Measurements from ENCODE around the gene GJB6. TPM values are rescaled to one million over a fixed set of nuclear protein-coding genes. Genes with fewer than 3 reads are reported as not detected.

The GJB6 gene
- total and polyA plus RNA-seq, 2 donors (not counting 1 experiment from before 2014, with no cell fraction given): not detected

DNA sequence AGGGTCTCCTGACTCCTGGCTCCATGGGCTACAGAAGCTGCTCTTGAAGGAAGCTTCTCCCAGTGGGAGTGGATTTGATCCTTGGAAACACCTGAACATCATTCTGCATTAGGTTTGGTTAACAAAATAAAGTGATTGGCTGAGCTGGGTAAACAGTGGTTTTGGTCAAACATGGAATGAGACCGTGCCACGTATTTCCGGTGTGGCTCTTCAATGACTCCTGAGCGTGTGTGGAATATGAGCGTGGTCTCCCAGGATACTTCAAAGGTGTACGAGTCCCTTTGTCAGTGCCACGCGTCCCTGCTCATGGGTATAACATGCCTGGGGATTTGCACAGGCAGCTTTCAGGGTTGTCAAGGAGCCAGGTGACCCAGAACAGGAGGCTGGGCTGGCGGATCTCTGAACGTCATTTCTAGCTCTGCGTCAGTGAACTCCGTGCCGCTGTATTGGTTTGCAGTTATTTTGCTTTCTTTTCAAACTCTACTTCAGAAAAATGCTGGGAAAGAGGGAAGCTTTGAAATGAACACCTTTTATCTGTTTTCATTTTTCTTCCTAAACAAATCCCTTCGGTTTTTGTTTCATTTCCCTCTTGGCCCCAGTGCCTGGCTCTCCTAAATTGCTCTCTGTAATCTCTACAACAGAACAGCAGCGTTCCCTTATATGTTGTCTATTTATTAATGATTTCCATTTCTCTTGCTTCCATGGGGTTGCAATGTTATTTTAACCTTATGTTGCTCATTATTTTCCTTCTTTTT is 26.3 kb upstream of the GJB6 start:
- Histone ChIP-seq H3K9me3 (ENCODE audit: control extremely low read depth in 1 of 3, control insufficient read depth in 2 of 3, insufficient read depth in 1 of 3, low read length in 2 of 3) (no peaks in the 10 kb centered on the region), H4K20me1 (ENCODE audit: control insufficient read depth, insufficient read depth, low read length, poor library complexity, severe bottlenecking) (no peaks in the 10 kb centered on the region), H3K4me1 (ENCODE audit: control insufficient read depth in 2 of 2, insufficient read depth in 2 of 2, low read length in 2 of 2) (no peaks in the 10 kb centered on the region), H3K79me2 (ENCODE audit: control insufficient read depth, insufficient read depth, low read length) (no peaks in the 10 kb centered on the region), H3K9ac (ENCODE audit: low read length) (no peak overlapping the region), H3K27ac (ENCODE audit: low read length in 2 of 2) (no peak overlapping the region), H2AFZ (ENCODE audit: insufficient read depth, low read depth, low read length, poor library complexity, severe bottlenecking) (no peak overlapping the region), H3K4me3 (ENCODE audit: control extremely low read depth in 1 of 5, extremely low read depth in 1 of 5, insufficient read depth in 1 of 5, low read depth in 2 of 5, low read length in 4 of 5) (no peak overlapping the region), H3K4me2 (replicated peaks; ENCODE audit: low read depth, low read length, poor library complexity, severe bottlenecking) (no peak overlapping the region), H3K27me3 (replicated peaks in 1 of 4; ENCODE audit: control extremely low read depth in 1 of 4, control insufficient read depth in 3 of 4, insufficient read depth in 4 of 4, low read length in 3 of 4) (peaks cover 0 to 3% (median 0%) of the 10 kb centered on the region in 4 experiments), H3K36me3 (replicated peaks in 1 of 2; ENCODE audit: control extremely low read depth in 1 of 2, control insufficient read depth in 1 of 2, extremely low read depth in 1 of 2, insufficient read depth in 2 of 2, low read length in 1 of 2) (no peaks in the 10 kb centered on the region)
- Mint-ChIP-seq H3K4me3 (no peak overlapping the region), H3K4me1 (no peaks in the 10 kb centered on the region), H3K27me3 (peaks cover under 1% of the 10 kb centered on the region), H3K27ac (no peak overlapping the region), H3K9me3 (ENCODE audit: insufficient read depth) (peaks cover 2% of the 10 kb centered on the region)
- no peak for ATAC-seq (ENCODE audit: low read depth)
- TF ChIP-seq EZH2 (IDR thresholded peaks at IDR 0.05; ENCODE audit: borderline replicate concordance, insufficient read depth, low read depth, low read length, poor library complexity, severe bottlenecking): no peak
- TF ChIP-seq CTCF (IDR thresholded peaks at IDR 0.05): no peak
- DNase-seq: no peak
- 93% methylated on average over 12 of the region's 15 CpGs for WGBS (ENCODE audit: insufficient coverage)
- CTCF ChIA-PET: interaction anchor here (0.7 kb wide), 1 partner anchor 10 kb away, joined by 4 read pairs; no protein-coding TSS in a partner anchor
- POLR2A ChIA-PET: no interaction called here
- intact Hi-C loops (cut with micrococcal nuclease): no loop called here

GRCh38 chr13:20254076-20254475 is 22.0 kb upstream of the GJB6 start:
- Histone ChIP-seq H3K4me3 (ENCODE audit: control extremely low read depth in 1 of 5, extremely low read depth in 1 of 5, insufficient read depth in 1 of 5, low read depth in 2 of 5, low read length in 4 of 5) (no peak overlapping the region), H3K36me3 (replicated peaks in 1 of 2; ENCODE audit: control extremely low read depth in 1 of 2, control insufficient read depth in 1 of 2, extremely low read depth in 1 of 2, insufficient read depth in 2 of 2, low read length in 1 of 2) (no peaks in the 10 kb centered on the region), H3K9ac (ENCODE audit: low read length) (no peak overlapping the region), H2AFZ (ENCODE audit: insufficient read depth, low read depth, low read length, poor library complexity, severe bottlenecking) (no peak overlapping the region), H3K27ac (ENCODE audit: low read length in 2 of 2) (no peak overlapping the region), H3K9me3 (ENCODE audit: control extremely low read depth in 1 of 3, control insufficient read depth in 2 of 3, insufficient read depth in 1 of 3, low read length in 2 of 3) (no peaks in the 10 kb centered on the region), H3K4me2 (replicated peaks; ENCODE audit: low read depth, low read length, poor library complexity, severe bottlenecking) (no peak overlapping the region), H3K79me2 (ENCODE audit: control insufficient read depth, insufficient read depth, low read length) (no peaks in the 10 kb centered on the region), H4K20me1 (ENCODE audit: control insufficient read depth, insufficient read depth, low read length, poor library complexity, severe bottlenecking) (no peaks in the 10 kb centered on the region), H3K27me3 (replicated peaks in 1 of 4; ENCODE audit: control extremely low read depth in 1 of 4, control insufficient read depth in 3 of 4, insufficient read depth in 4 of 4, low read length in 3 of 4) (peaks cover 0 to 3% (median 0%) of the 10 kb centered on the region in 4 experiments), H3K4me1 (ENCODE audit: control insufficient read depth in 2 of 2, insufficient read depth in 2 of 2, low read length in 2 of 2) (no peaks in the 10 kb centered on the region)
- intact Hi-C loops (cut with micrococcal nuclease): no loop called here
- no peak overlapping the region for H3K4me3 Mint-ChIP-seq
- DNase-seq (no peak), ATAC-seq (ENCODE audit: low read depth) (no peak)
- no peaks in the 10 kb centered on the region for H3K27me3 Mint-ChIP-seq
- WGBS (ENCODE audit: insufficient coverage): no CpG with 5 or more reads among the region's 4 CpGs
- no peaks in the 10 kb centered on the region for H3K9me3 Mint-ChIP-seq (ENCODE audit: insufficient read depth)
- H3K27ac Mint-ChIP-seq: no peak overlapping the region
- POLR2A ChIA-PET: no interaction called here
- no peaks in the 10 kb centered on the region for H3K4me1 Mint-ChIP-seq
- CTCF ChIA-PET: no interaction called here
- TF ChIP-seq EZH2 (IDR thresholded peaks at IDR 0.05; ENCODE audit: borderline replicate concordance, insufficient read depth, low read depth, low read length, poor library complexity, severe bottlenecking) (no peak), CTCF (IDR thresholded peaks at IDR 0.05) (no peak)
